ENCODE results near the gene TAAR6.
"Not testable (repeated sequence)": the region's sequence is repeated elsewhere in the genome, so short reads cannot be mapped to it uniquely, and the experiment has no call there.

The TAAR6 gene

GRCh38 chr6:132567566-132567965 is 2.6 kb upstream of the TAAR6 start:
- no peak overlapping the region for H3K27ac Mint-ChIP-seq
- no peak for DNase-seq
- H3K27me3 Mint-ChIP-seq = peaks cover 9% of the 10 kb centered on the region

DNA sequence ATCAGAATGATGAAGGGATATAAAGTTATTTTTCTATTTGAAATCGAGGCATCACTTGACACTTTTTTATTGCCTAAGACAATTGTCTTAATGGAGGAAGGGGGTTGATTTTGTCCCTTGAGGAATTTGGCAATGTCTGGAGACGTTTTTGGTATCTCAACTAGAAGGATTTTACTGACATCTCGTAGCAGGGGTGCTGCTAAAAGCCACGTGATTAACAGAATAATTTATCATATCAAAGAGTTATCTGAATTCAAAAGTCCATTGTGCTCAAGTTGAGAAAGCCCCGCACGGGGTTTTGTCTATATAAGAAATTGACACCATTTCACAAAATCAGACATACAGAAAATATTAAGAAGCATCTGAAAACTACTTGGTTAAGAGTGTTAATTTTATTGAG is 1.5 kb upstream of the TAAR6 start:
- Mint-ChIP-seq H3K27ac (no peak overlapping the region), H3K27me3 (peaks cover 19% of the 10 kb centered on the region), H3K4me1 (no peaks in the 10 kb centered on the region), H3K9me3 (no peaks in the 10 kb centered on the region), H3K4me3 (no peak overlapping the region)
- DNase-seq (no peak), ATAC-seq (no peak)

More at GRCh38 chr6:132567566-132567965, 2.6 kb upstream of the TAAR6 start:
- Mint-ChIP-seq H3K4me1 (no peaks in the 10 kb centered on the region), H3K9me3 (no peaks in the 10 kb centered on the region), H3K4me3 (no peak overlapping the region)
- no peak for ATAC-seq

- no peaks in the 10 kb centered on the region for H3K9me3 Mint-ChIP-seq
- H3K27me3 Mint-ChIP-seq = peaks cover 24% of the 10 kb centered on the region
- no peak overlapping the region for H3K4me3 Mint-ChIP-seq
- ATAC-seq (no peak), DNase-seq (no peak)
- no peak overlapping the region for H3K27ac Mint-ChIP-seq
- H3K4me1 Mint-ChIP-seq = no peaks in the 10 kb centered on the region
Observed at GRCh38 chr6:132569170-132569569, 952 bp upstream of the TAAR6 start.

DNA sequence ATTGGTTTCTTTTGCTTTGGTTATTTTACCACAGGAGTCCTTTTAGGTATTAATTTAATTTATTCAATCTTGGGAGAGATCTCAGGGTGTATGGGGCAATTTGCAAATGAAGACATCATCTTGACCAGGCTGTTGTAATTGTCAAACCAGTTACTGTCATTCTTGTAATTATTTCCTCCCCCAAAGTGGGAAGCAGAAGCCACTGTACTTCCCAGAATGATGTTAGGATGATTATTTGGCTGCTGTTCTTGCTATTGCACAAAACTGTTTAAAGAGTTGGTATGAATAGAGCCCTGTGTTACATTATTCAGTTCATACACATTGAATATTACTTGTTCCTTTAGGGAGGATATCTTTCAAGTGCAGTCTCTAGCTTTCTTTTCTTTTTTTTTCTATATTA is 1.7 kb downstream of the TAAR6 start:
- DNase-seq (no peak), ATAC-seq (no peak)
- peak overlapping the region in 1 of 2 donors; percentile 34 for H3K27ac Mint-ChIP-seq
- no peaks in the 10 kb centered on the region for H3K4me1 Mint-ChIP-seq
- no peaks in the 10 kb centered on the region for H3K9me3 Mint-ChIP-seq
- peaks cover 24% of the 10 kb centered on the region for H3K27me3 Mint-ChIP-seq
- no peak overlapping the region for H3K4me3 Mint-ChIP-seq

DNA sequence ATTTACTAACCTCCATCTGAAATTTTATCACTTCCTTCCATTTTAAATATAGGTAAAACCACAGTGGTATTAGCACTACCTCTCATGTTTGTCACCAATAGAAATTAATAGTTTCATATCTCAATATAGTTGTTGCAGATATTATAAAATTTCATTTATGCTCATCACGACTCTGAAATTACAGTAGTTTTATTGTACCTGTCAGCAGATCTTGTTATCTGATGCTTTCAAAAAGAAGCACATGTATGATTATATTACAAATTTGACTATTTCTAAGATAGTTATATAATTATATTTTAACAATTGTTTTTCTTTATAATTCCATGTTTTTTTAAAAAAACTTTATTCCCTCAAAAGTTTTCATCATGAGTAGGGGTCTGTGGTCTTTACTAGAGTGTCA is 14.6 kb downstream of the TAAR6 start:
- ATAC-seq (no peak), DNase-seq (no peak)
- no peaks in the 10 kb centered on the region for H3K9me3 Mint-ChIP-seq
- H3K27me3 Mint-ChIP-seq = peaks cover 38% of the 10 kb centered on the region
- no peak overlapping the region for H3K27ac Mint-ChIP-seq
- no peaks in the 10 kb centered on the region for H3K4me1 Mint-ChIP-seq
- H3K4me3 Mint-ChIP-seq = no peak overlapping the region

DNA sequence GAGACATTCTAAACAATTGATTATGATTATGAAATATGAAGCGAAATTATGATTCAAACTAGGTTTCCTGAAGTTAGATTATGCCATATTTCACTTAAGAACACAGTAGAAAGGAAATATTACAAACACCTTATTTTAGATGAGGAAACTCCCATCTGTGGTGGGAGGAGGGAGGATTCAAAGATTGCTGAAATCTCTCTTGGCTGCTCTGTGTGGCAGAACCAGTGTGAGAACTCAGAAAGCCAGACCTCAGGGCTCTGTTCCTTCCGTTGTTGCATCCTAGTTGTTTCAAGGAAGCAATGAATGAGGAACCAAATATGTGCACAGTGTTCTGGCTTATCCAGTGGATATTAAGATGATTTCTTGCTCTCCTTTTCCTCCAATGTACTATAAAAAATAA is 17.3 kb downstream of the TAAR6 start:
- H3K4me1 Mint-ChIP-seq = no peaks in the 10 kb centered on the region
- ATAC-seq = no peak
- H3K27me3 Mint-ChIP-seq = peaks cover 44% of the 10 kb centered on the region
- H3K27ac Mint-ChIP-seq = no peak overlapping the region
- H3K9me3 Mint-ChIP-seq = no peaks in the 10 kb centered on the region
- DNase-seq = no peak
- H3K4me3 Mint-ChIP-seq = no peak overlapping the region

- Mint-ChIP-seq H3K9me3 (no peaks in the 10 kb centered on the region), H3K27ac (no peak within 1 kb of the TSS), H3K4me1 (no peaks in the 10 kb centered on the region), H3K4me3 (no peak within 1 kb of the TSS), H3K27me3 (peaks cover 41% of the 10 kb centered on the region)
- ATAC-seq (peak; percentile 18), DNase-seq (no peak)
Observed at GRCh38 chr6:132589454-132589853, 19.3 kb downstream of the TAAR6 start, which contains the start of gene TAAR5. TSS of gene TAAR5 (minus strand) at chr6:132589741. CDS start at chr6:132589686, 55 bp downstream.

DNA sequence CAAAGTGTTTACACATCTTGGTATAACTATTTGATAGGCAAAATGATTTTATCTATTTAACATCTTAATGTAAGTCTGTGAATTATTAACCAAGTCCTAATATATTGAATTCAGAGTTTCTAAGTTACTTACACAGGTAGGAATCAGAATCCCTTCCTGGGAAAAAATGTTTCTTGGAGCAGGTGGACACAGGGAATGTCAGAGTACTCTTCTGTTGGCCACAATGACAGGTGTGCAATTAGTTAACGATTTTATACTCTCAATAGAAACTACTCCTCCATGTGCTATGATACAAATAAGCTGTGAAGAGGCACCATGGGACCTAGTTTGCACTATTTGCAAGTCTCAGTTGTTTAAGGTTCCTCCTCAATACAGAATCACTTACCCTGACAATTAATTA is 20.2 kb downstream of the TAAR6 start:
- Mint-ChIP-seq H3K4me3 (no peak overlapping the region), H3K27me3 (peaks cover 41% of the 10 kb centered on the region), H3K27ac (no peak overlapping the region), H3K4me1 (no peaks in the 10 kb centered on the region), H3K9me3 (no peaks in the 10 kb centered on the region)
- DNase-seq = no peak
- ATAC-seq = no peak

- Mint-ChIP-seq H3K27me3 (peaks cover 28% of the 10 kb centered on the region), H3K27ac (no peak overlapping the region), H3K4me1 (no peaks in the 10 kb centered on the region), H3K9me3 (no peaks in the 10 kb centered on the region), H3K4me3 (no peak overlapping the region)
- no peak for DNase-seq
- no peak for ATAC-seq
Observed at GRCh38 chr6:132592855-132593254, 22.7 kb downstream of the TAAR6 start.

GRCh38 chr6:132596201-132596600 is 26.1 kb downstream of the TAAR6 start:
- no peaks in the 10 kb centered on the region for H3K4me1 Mint-ChIP-seq

GRCh38 chr6:132598473-132598872 is 28.4 kb downstream of the TAAR6 start:
- Mint-ChIP-seq H3K27ac (no peak overlapping the region), H3K4me1 (no peaks in the 10 kb centered on the region), H3K4me3 (no peak overlapping the region), H3K27me3 (peaks cover 9% of the 10 kb centered on the region), H3K9me3 (no peaks in the 10 kb centered on the region)
- ATAC-seq (peak; percentile 49), DNase-seq (no peak)

More at GRCh38 chr6:132596201-132596600, 26.1 kb downstream of the TAAR6 start:
- no peak for DNase-seq
- H3K27me3 Mint-ChIP-seq = peaks cover 27% of the 10 kb centered on the region
- H3K4me3 Mint-ChIP-seq = no peak overlapping the region
- no peaks in the 10 kb centered on the region for H3K9me3 Mint-ChIP-seq
- H3K27ac Mint-ChIP-seq = no peak overlapping the region
- no peak for ATAC-seq

- not testable (repeated sequence) for DNase-seq, ATAC-seq, H3K27ac Mint-ChIP-seq, H3K4me1 Mint-ChIP-seq, H3K9me3 Mint-ChIP-seq, H3K4me3 Mint-ChIP-seq
- H3K27me3 Mint-ChIP-seq = peaks cover 17% of the 10 kb centered on the region
Observed at GRCh38 chr6:132600900-132601299, 30.8 kb downstream of the TAAR6 start.

GRCh38 chr6:132604635-132605152 is 34.6 kb downstream of the TAAR6 start:
- Mint-ChIP-seq H3K27ac (no peak overlapping the region), H3K9me3 (no peaks in the 10 kb centered on the region), H3K27me3 (peaks cover 15% of the 10 kb centered on the region), H3K4me3 (no peak overlapping the region), H3K4me1 (no peaks in the 10 kb centered on the region)
- DNase-seq = no peak
- no peak for ATAC-seq

DNA sequence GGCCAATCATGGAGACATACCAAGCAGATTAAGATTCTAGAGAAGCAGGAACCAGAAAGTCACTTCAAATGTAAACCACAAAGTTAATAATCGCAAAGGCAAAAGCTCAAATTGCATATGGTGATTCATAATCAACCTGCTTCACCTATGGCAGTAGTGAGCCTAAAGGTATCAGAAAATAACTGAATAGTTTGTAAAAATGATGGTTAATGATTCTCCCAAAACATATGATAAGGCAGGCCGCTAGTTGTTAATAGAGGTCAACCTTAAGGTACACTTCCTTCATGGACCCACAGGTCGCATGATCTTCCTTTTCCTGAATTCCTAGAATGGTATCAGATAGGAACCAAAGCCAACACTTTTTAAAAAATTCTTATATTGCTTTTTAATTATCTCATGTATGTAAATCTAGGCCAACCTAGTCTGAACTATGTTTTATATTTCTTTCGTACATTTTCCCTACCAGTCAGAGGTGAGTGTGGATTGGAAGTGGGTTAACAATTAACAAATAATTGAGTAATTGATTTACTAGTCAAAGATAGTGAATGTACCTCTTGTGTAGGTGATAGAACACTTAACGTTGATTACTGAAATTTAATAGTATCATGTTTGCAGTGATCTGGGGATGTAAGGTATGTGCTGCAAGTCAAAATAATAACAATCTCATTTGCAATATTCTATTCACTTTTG is 37.6 kb downstream of the TAAR6 start:
- DNase-seq (no peak), ATAC-seq (no peak)
- H3K4me1 Mint-ChIP-seq = no peaks in the 10 kb centered on the region
- H3K27ac Mint-ChIP-seq = no peak overlapping the region
- no peak overlapping the region for H3K4me3 Mint-ChIP-seq
- no peaks in the 10 kb centered on the region for H3K9me3 Mint-ChIP-seq
- peaks cover 15% of the 10 kb centered on the region for H3K27me3 Mint-ChIP-seq

DNA sequence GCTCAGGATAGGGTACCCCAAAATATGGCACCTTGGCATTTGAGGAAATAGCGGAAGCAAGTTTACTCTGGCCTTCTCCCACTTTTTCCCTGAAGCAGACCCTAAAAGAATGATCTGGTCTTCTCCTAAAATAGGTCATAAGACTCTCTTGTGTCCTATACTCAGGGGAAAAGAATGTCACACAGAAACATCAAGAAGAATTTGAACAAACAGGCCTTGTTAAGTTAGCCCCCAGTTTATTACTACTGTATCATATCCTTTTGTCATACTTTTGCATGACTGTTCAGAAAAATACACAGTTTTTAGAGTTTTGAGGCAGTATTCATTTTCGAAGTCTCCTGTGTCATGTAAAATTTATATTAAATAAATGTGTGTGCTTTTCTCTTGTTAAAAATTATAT is 41.5 kb downstream of the TAAR6 start:
- no peak overlapping the region for H3K4me3 Mint-ChIP-seq
- no peaks in the 10 kb centered on the region for H3K9me3 Mint-ChIP-seq
- ATAC-seq = no peak
- H3K4me1 Mint-ChIP-seq = no peaks in the 10 kb centered on the region
- DNase-seq = no peak
- H3K27ac Mint-ChIP-seq = no peak overlapping the region
- peaks cover 3% of the 10 kb centered on the region for H3K27me3 Mint-ChIP-seq

- no peak for ATAC-seq
- no peak for DNase-seq
- Mint-ChIP-seq H3K4me1 (no peaks in the 10 kb centered on the region), H3K27me3 (no peaks in the 10 kb centered on the region), H3K27ac (no peak overlapping the region), H3K4me3 (no peak overlapping the region), H3K9me3 (no peaks in the 10 kb centered on the region)
Observed at GRCh38 chr6:132612449-132613108, 42.5 kb downstream of the TAAR6 start.

Data from stimulated activated naive CD8-positive, alpha-beta T cell treated with anti-CD3 and anti-CD28 coated beads, Interleukin-15, amount 100 ng/mL, for 72 hours (primary cell).